ENCODE results near the gene DNAJC16.

GRCh38 chr1:15507278-15507677 is 19.4 kb upstream of the DNAJC16 start:
- TF ChIP-seq CTCF (conservative IDR thresholded peaks at IDR 0.05) (no peak), ZFX (IDR thresholded peaks at IDR 0.05) (no peak)

All from C4-2B (cell line).